CD14-positive monocyte (primary cell): ENCODE results near the gene KCNMA1. TPM values are rescaled to one million over a fixed set of nuclear protein-coding genes. Genes with fewer than 3 reads are reported as not detected.

Source experiments
- DNase-seq, 3 donors: peaks; one replicate each; pipeline ENCODE4 v3.0.0-alpha.2; 2011 to 2022
- H2AFZ ChIP-seq: 2 replicates; pipeline ENCODE4 v1.6.0; 2012; ENCODE audit warnings: mild to moderate bottlenecking, low read depth, low read length, inconsistent platforms; ENCODE audit not compliant: insufficient read depth, poor library complexity, severe bottlenecking
- H3K27ac ChIP-seq, 2 donors: 1 replicate in 1 of 2; 2 replicates in 1 of 2; pipeline ENCODE4 v1.5.1; 2012 to 2013; ENCODE audit warnings: low read length in 2 of 2, control low read depth in 1 of 2, inconsistent platforms in 1 of 2, low read depth in 1 of 2, mild to moderate bottlenecking in 1 of 2
- H3K27me3 ChIP-seq, 2 donors: one replicate each; pipeline versions ENCODE4 v1.6.0 to v1.6.1; 2011 to 2013; ENCODE audit warnings: low read length in 2 of 2; ENCODE audit not compliant: control insufficient read depth in 2 of 2, insufficient read depth in 2 of 2
- H3K36me3 ChIP-seq, 2 donors: replicated peaks in 1 of 2; 1 replicate in 1 of 2; 2 replicates in 1 of 2; pipeline versions ENCODE4 v1.5.1 to v1.6.1; 2012 to 2013; ENCODE audit warnings: low read length in 2 of 2, control low read depth in 1 of 2, inconsistent platforms in 1 of 2, mild to moderate bottlenecking in 1 of 2; ENCODE audit not compliant: insufficient read depth in 2 of 2, control insufficient read depth in 1 of 2
- H3K4me1 ChIP-seq, 2 donors: 1 replicate in 1 of 2; 2 replicates in 1 of 2; pipeline versions ENCODE4 v1.5.1 to v1.6.1; 2012 to 2013; ENCODE audit warnings: low read length in 2 of 2, control low read depth in 1 of 2, inconsistent platforms in 1 of 2, mild to moderate bottlenecking in 1 of 2, moderate library complexity in 1 of 2; ENCODE audit not compliant: insufficient read depth in 2 of 2, control insufficient read depth in 1 of 2
- H3K4me2 ChIP-seq: replicated peaks from 2 replicates; pipeline ENCODE3; 2012; ENCODE audit warnings: low read length, moderate library complexity, mild to moderate bottlenecking; ENCODE audit not compliant: poor library complexity, severe bottlenecking; ENCODE audit errors: extremely low read depth
- H3K4me3 ChIP-seq, 3 experiments: fragments of 200-600 bp in 1 of 3; sonication (generic) in 1 of 3; replicated peaks in 1 of 3; 1 replicate in 2 of 3; 2 replicates in 1 of 3; pipeline ENCODE4 v1.5.1; 2011 to 2013; ENCODE audit warnings: low read length in 3 of 3, mild to moderate bottlenecking in 3 of 3, control low read depth in 2 of 3, low read depth in 2 of 3, inconsistent platforms in 1 of 3, moderate library complexity in 1 of 3
- H3K79me2 ChIP-seq: 2 replicates; pipeline ENCODE4 v1.6.0; 2012; ENCODE audit warnings: mild to moderate bottlenecking, control low read depth, inconsistent platforms, low read length, moderate library complexity; ENCODE audit not compliant: insufficient read depth
- H3K9ac ChIP-seq: 2 replicates; pipeline ENCODE4 v1.6.0; 2017; ENCODE audit warnings: low read length, mild to moderate bottlenecking; ENCODE audit not compliant: insufficient read depth, poor library complexity, severe bottlenecking
- H3K9me3 ChIP-seq, 2 donors: replicated peaks in 1 of 2; 1 replicate in 1 of 2; 2 replicates in 1 of 2; pipeline versions ENCODE4 v1.5.1 to v1.6.1; 2012 to 2013; ENCODE audit warnings: low read length in 2 of 2, control low read depth in 1 of 2; ENCODE audit not compliant: control insufficient read depth in 1 of 2, insufficient read depth in 1 of 2
- H4K20me1 ChIP-seq: 2 replicates; pipeline ENCODE4 v1.6.0; 2012; ENCODE audit warnings: mild to moderate bottlenecking, low read length, control low read depth, moderate library complexity; ENCODE audit not compliant: insufficient read depth
- H3K27ac Mint-ChIP-seq, 7 donors: one replicate each; pipeline ENCODE4 v1.8.0; 2020; ENCODE audit warnings: mild to moderate bottlenecking in 7 of 7, mixed read lengths in 7 of 7, moderate library complexity in 6 of 7, inconsistent platforms in 2 of 7
- H3K27me3 Mint-ChIP-seq, 3 donors: one replicate each; pipeline ENCODE4 v1.8.0; 2021 to 2022; ENCODE audit warnings: low read depth in 3 of 3, mild to moderate bottlenecking in 3 of 3, mixed read lengths in 3 of 3, moderate library complexity in 3 of 3, inconsistent platforms in 1 of 3
- H3K36me3 Mint-ChIP-seq, 2 donors: one replicate each; pipeline ENCODE4 v1.8.0; 2020; ENCODE audit warnings: mixed read lengths in 2 of 2, inconsistent platforms in 1 of 2, mild to moderate bottlenecking in 1 of 2
- H3K4me1 Mint-ChIP-seq: one replicate; pipeline ENCODE4 v1.8.0; 2020; ENCODE audit warnings: mild to moderate bottlenecking, mixed read lengths
- H3K4me3 Mint-ChIP-seq, 2 donors: one replicate each; pipeline ENCODE4 v1.8.0; 2020; ENCODE audit warnings: mild to moderate bottlenecking in 2 of 2, mixed read lengths in 2 of 2, moderate library complexity in 1 of 2
- H3K9me3 Mint-ChIP-seq, 7 donors: one replicate each; pipeline ENCODE4 v1.8.0; 2020 to 2022; ENCODE audit warnings: mixed read lengths in 7 of 7, mild to moderate bottlenecking in 6 of 7, moderate library complexity in 6 of 7, inconsistent platforms in 2 of 7
- WGBS: methylation state at CpG from one replicate; pipeline ENCODE4 v1.1.5; 2013; ENCODE audit warnings: missing lambda C conversion rate; ENCODE audit not compliant: insufficient coverage; 5-methylcytosine and 5-hydroxymethylcytosine counted together
- intact Hi-C, 2 donors: fragments of 100-400 bp; cut with micrococcal nuclease; formaldehyde crosslinking; loops; one replicate each; pipeline versions ENCODE4 v1.15.0 to v1.15.1; 2023
- polyA plus RNA-seq, 3 donors: library from polyadenylated mRNA; depleted of rRNA in 1 of 3; unstranded in 2 of 3; stranded (reverse) in 1 of 3; fragments of 300-500 nt in 2 of 3; fragments of >200 nt in 1 of 3; fragmentation: Illumina TruSeq in 2 of 3; gene quantifications; 1 replicate in 2 of 3; 2 replicates in 1 of 3; pipeline ENCODE4 v1.2.3, GENCODE V29; 2012 to 2021
- TF ChIP-seq, protein P1 (sequence below): fragments of 200-600 bp; IDR thresholded peaks from one replicate; pipeline ENCODE4 v1.8.0; 2022; ENCODE audit warnings: antibody characterized with exemption, mild to moderate bottlenecking

The KCNMA1 gene
- polyA plus RNA-seq, 3 donors = 0.11 to 1.0 TPM; not detected in 1

DNA sequence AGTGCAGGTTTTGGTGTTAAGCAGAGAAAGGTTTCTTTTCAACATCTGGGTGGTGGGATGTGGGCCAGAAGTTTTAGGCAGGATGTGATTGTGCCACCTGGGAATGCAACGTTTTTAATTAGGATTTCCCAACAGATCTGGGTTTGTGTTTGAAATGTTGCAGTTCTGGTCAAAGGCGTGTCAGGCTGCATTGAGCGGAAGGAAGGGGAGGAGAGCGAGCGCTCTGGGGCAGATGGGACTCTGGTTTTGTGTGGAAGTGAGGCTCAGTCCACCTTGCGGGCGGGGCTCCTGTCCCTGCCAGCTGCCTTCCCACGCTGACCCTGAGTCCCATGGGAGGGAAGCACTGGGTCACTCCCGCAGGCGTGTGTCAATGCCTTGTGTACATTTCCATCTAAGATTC lies 767.7 kb downstream of the KCNMA1 start:
- intact Hi-C loops = no loop called here
- peaks cover 1 to 10% (median 5%) of the 10 kb centered on the region in 3 donors for H3K27me3 Mint-ChIP-seq
- no peaks in the 10 kb centered on the region for H4K20me1 ChIP-seq
- H3K9ac ChIP-seq = no peak overlapping the region
- H3K36me3 Mint-ChIP-seq = no peaks in the 10 kb centered on the region
- no peaks in the 10 kb centered on the region for H3K9me3 ChIP-seq
- H3K4me1 ChIP-seq = no peaks in the 10 kb centered on the region
- H3K27ac Mint-ChIP-seq = no peak overlapping the region
- DNase-seq = no peak
- no peak overlapping the region for H3K4me3 Mint-ChIP-seq
- TF ChIP-seq, protein P1, sequence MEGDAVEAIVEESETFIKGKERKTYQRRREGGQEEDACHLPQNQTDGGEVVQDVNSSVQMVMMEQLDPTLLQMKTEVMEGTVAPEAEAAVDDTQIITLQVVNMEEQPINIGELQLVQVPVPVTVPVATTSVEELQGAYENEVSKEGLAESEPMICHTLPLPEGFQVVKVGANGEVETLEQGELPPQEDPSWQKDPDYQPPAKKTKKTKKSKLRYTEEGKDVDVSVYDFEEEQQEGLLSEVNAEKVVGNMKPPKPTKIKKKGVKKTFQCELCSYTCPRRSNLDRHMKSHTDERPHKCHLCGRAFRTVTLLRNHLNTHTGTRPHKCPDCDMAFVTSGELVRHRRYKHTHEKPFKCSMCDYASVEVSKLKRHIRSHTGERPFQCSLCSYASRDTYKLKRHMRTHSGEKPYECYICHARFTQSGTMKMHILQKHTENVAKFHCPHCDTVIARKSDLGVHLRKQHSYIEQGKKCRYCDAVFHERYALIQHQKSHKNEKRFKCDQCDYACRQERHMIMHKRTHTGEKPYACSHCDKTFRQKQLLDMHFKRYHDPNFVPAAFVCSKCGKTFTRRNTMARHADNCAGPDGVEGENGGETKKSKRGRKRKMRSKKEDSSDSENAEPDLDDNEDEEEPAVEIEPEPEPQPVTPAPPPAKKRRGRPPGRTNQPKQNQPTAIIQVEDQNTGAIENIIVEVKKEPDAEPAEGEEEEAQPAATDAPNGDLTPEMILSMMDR = no peak
- H3K27ac ChIP-seq = no peak overlapping the region
- H3K36me3 ChIP-seq = no peaks in the 10 kb centered on the region
- WGBS = 92% methylated on average over 8 of the region's 10 CpGs
- H2AFZ ChIP-seq = no peak overlapping the region
- H3K79me2 ChIP-seq = no peaks in the 10 kb centered on the region
- peaks cover 0 to 2% of the 10 kb centered on the region in 2 donors for H3K27me3 ChIP-seq
- H3K4me2 ChIP-seq = no peak overlapping the region
- no peaks in the 10 kb centered on the region for H3K4me1 Mint-ChIP-seq
- H3K4me3 ChIP-seq = no peak overlapping the region
- H3K9me3 Mint-ChIP-seq = peaks cover 0 to 3% (median 0%) of the 10 kb centered on the region in 7 donors

DNA sequence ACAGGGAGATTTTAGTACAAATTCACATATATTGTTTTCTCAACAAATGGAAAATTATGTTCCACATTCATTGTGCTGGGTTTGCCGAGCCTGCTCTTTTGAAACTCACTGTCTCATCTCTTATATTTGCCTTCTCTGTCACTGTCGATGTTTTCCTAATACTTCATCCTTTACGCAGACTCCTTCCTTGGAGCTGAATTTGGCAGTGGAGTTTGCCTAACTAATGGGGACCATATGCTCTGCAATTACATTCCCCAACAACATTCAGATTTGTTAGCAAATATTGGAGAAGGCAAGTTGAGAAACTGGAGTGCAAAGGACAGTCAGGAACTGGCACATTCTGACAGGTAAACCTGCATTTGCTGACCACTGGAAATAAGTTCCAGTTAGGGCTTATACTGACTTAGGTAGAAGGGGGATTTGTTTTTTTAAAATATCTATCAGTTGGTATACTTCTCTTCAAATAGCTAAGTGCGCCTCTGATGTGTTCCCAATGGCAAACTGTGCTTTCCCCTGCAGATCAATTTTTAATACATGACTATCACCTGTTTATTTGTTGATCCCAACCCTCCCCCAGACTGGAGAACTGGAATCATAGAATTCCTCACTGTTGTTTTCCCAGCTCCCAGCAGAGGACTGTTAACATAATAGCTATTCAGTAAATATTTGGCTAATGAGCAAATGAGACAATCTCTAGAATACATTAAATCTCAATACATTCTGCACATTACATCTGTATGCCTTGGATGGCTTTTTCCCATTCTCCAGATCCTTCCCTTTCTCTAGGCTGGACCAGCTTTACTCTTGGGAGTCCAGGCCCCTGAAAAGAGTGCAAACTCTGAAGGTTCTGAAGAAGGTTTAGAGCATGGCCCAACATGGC lies 769.3 kb downstream of the KCNMA1 start:
- no peaks in the 10 kb centered on the region for H3K36me3 ChIP-seq
- H3K4me1 Mint-ChIP-seq = no peaks in the 10 kb centered on the region

More for the DNA sequence above, 769.3 kb downstream of the KCNMA1 start:
- peaks cover 0 to 2% (median 0%) of the 10 kb centered on the region in 7 donors for H3K9me3 Mint-ChIP-seq
- Histone ChIP-seq H2AFZ (no peak overlapping the region), H3K27me3 (no peaks in the 10 kb centered on the region), H3K27ac (no peak overlapping the region), H3K4me2 (no peak overlapping the region), H3K79me2 (no peaks in the 10 kb centered on the region), H3K9me3 (no peaks in the 10 kb centered on the region), H3K4me1 (no peaks in the 10 kb centered on the region), H4K20me1 (no peaks in the 10 kb centered on the region), H3K9ac (no peak overlapping the region), H3K4me3 (no peak overlapping the region)
- no peak for DNase-seq
- peaks cover 1 to 10% (median 5%) of the 10 kb centered on the region in 3 donors for H3K27me3 Mint-ChIP-seq
- intact Hi-C loops = no loop called here
- no peaks in the 10 kb centered on the region for H3K36me3 Mint-ChIP-seq
- TF ChIP-seq, protein P1 = no peak
- no peak overlapping the region for H3K27ac Mint-ChIP-seq
- H3K4me3 Mint-ChIP-seq = no peak overlapping the region
- 67% methylated on average over 1 of the region's 4 CpGs for WGBS
